ENCODE results near the gene FLYWCH1.
A peak's percentile ranks its signal among the peaks of the same experiment; 100 is the strongest.
"Not testable (repeated sequence)": the region's sequence is repeated elsewhere in the genome, so short reads cannot be mapped to it uniquely, and the experiment has no call there.

Gene FLYWCH1

DNA sequence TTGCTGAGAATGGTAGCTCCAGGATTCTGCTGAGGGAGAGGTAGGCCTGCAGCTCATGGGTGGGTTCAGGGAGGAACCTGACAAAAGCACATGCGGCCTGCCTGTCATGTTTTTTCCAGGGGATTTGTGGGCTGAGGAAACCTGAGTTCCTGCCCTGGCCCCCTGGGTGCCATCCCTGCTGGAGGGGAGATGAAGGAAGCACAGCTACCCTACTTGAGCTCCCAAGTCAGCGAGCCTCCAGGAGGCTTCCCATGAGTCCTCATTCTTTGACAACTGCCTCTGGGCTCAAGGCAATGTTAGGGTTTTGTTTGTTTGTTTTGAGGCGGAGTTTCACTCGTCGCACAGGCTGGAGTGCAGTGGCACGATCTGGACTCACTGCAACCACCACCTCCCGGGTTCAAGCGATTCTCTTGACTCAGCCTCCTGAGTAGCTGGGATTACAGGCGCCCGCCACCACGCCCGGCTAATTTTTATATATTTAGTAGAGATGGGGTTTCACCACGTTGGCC is 12.1 kb upstream of the FLYWCH1 start:
- DNase-seq: no peak

DNA sequence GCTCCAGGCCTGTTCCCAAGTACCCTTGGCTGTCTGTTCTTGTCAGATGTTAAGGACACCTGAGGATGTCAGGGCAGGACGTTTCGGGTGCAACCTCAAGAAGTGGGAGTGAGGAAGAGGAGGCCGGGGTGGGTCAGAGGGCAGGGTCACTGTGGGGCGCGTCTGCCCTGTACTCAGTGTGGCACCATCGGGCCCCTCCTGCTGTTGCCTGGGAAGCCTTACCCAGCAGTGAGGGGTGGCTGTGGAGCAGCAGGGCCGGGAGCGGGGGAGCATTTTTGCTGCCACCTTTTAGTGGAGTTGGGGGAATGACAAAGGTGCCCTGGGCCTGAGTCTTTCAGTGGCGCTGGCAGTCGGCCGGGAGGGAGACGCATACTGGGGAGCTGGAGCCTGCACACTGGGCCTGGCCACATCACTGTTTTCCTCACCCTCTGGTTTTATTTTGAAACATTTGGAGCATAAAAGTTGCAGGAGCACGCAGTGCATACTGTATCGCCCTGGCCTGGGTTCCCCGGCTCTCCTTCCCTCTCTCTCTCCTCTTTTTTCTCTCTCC is 11.1 kb upstream of the FLYWCH1 start:
- DNase-seq: no peak

DNA sequence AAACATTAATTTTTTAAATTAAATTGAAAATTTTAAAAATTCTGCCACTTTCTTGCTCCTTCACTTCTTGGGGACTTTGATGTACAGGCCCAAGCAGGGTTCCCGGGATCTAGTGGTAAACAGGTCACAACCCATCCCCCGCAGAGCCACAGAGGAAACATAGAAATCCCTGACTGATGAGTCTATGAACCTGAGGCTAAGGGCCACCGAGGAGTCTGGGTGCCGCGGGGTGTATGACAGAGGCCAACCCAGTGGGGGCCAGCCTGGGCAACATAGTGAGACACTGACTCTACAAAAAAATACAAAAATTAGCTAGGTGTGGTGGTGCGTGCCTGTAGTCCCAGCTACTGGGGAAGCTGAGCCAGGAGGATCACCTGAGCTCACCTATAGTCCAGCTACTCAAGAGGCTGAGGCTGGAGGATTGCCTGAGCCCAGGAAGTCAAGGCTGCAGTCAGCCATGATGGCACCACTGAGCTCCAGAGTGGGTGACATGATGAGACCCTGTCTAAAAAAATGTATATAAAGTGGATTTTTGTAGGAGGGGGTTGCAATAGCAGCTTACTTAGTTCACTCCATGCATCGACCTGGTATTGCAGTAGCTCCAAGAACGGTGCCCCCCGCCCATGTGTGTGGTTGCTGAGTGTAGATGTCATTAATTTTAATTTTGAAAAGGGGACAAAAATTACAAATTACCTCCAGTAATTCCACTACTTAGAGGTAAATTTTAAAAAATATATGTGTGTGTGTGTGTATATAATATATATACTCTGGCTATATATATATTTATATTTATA is 9.2 kb upstream of the FLYWCH1 start:
- no peak for DNase-seq

DNA sequence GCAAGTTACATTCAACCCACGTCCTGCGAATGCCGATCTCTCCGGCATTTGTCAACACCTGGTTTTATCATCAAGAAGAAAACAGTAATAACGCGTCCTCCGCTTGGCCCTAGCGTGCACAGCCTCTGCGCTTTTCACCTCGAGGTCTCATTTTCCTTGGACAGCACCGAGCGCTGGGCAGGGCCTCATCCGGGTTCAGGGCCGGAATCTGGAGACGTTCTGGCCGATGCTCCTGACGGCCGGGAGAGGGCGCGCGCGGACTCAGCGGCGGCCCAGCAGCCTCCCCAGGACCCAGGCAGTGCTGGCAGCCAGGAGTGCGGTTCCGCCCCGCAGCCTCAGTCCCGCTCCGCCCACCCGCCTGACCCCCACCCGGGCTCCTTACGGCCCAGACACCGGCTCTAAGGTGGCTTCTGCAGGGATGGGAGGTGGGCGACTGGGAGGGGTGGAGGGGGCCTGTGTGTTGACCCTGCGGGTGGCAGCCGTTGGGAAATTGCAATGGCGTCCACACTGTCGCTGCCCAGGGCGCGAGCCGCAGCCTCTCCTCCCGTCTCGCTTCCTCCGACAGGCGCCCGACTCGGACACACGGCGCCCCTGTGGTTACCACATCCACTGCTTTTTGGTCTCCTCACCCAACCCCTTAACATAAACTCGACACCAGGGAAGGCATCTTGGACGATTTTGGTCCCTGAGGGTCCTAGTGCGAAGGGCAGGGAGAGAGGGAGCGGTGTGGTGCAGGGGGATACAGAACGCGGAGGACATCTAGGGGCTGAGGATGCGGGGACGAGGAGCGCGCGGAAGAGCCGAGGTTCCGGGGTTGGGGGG is 7.4 kb upstream of the FLYWCH1 start:
- DNase-seq: peak; percentile 72

DNA sequence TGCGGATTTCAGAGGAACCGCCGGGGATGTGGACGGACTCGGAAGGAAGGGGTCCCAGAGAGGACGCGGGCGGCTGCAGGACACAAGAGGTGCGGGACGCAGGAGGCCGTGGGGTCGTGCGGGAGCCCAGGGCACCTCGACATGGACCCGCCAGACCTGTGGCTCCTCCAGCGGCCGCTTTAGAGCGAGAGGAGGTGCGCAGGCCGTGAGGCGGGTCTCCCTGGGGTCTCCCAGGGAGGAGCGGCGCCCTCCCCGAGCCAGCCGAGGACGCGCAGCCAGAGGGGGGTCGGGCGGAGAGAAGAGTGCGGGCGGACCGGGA is 6.8 kb upstream of the FLYWCH1 start:
- DNase-seq: no peak

DNA sequence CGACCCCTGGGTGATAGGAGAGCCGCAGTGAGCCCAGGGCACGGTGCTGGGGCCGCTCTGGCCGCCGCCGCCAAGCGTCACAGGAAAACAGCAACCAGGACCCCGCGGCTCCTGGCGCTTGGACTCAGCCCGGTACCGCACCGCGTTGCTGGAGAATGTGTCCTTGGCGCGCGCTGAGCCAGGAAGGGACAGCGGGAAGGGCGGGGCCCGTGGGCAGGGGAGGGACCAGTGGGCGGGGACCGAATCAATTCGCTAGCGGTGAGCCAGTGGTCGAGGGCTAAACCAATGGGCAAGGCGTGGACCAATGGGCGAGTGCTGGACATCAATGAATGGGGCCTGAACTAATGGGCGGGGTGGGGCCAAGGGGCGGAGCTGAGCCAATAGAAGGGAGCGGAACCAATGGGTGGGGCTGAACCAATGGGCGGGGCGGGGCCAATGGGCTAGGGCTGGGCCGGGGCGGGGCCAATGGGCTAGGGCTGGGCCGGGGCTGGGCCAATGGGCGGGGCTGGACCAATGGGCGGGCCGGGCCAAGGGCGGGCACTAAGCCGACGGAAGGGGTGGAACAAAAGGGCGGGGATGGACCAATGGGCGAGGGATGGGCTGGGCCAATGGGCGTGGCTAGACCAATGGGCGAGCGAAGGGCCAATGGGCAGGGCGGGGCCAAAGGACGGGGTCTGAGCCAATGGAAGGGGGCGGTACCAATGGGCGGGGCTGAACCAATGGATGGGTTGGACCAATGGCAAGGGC is 6.3 kb upstream of the FLYWCH1 start:
- DNase-seq: peak; percentile 96

DNA sequence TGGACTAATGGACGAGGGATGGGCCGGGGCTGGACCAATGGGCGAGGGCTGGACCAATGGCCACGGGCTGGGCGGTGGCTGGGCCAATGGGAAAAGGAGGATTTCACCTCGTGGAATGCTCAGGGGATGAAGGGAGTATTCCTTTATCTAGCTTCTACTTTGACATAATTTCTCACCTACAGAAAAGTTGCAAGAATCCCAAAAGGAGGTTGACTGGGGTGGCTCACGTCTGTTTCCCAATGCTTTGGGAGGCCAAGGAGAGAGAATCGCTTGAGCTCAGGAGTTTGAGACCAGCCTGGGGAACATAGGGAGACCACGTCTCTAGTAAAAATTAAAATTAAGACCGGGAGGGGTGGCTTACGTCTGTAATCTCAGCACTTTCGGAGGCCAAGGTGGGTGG is 5.7 kb upstream of the FLYWCH1 start:
- no peak for DNase-seq

DNA sequence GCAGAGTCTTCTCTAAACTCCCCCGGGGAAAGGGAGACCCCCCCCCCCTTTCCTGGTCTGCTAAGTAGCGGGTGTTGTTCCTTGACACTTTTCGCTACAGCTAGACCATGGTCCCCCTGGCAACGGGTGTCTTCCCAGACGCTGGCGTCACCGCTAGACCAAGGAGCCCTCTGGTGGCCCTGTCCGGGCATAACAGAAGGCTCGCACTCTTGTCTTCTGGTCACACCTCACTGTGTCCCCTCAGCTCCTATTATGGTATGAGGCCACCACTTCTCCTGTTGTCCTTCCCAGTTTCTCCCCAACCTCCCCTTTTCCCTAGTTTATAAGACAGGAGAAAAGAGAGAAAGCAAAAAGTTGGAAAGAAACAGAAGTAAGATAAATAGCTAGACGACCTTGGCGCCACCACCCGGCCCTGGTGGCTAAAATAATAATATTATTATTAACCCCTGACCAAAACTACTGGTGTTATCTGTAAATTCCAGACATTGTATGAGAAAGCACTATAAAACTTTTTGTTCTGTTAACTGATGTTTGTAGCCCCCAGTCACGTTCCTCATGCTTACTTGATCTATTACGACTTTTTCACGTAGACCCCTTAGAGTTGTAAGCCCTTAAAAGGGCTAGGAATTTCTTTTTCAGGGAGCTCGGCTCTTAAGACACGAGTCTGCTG is 4.5 kb upstream of the FLYWCH1 start:
- DNase-seq: not testable (repeated sequence)

DNA sequence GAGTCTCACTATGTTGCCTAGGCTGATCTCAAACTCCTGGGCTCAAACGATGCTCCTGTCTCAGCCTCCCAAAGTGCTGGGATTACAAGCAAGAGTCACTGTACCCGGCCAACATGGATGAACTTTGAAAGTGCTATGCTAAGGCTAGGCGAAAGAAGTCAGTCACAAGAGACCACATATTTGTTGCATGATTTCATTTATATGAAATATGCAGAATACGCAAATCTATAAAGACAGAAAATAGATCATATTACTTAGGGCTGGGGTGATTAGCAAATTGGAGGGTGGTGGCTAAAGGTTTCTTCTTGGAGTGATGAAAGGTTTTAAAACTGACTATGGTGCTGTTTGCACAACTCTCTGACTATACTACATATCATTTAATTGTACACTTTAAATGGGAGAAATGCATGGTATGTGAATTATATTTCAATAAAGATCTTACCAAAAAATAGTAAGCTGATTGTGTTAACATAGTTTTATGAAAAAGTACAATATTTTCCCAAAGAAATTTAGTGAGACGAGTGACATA is 1.2 kb upstream of the FLYWCH1 start:
- no peak for DNase-seq

DNA sequence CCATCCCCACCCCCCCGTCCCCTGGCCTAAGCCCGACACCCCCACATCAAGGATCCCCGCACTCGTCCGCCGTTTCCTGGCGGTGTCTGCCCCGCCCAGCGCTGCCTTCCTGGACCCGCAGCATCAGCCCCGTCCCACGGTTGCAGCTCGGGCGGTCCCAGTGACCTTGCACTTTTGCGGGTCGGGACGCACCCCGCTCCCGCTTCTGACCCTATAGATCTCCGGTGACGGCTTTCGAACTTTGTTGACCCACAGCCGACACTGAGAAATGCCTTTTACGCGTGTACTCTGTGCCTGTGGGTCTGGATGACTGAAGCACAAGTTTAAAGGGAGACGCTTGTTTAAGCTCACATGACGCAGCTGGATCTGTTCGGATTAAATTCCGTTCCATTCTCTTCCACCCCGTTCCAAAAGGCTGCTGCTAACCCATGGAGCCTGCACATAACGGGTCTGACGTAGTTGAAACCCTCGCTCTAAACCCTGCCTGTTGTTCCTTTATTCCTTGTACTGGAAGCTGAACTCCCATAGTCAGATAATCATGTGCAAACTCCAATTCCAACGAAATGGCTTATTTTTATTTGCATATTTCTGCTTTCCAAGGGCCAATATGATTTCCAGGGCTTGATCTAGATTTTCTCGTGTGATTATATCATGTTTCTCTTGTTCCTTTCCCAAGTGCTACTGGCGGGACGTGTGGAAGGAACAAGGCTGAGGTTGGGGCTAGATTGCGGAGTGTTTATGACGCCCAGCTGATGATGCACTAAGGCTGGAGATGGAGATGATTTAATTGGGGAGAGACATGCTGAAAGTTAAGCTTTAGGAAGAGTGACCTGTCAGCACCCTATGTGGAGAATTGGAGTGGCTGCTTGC is 834 bp downstream of the FLYWCH1 start:
- DNase-seq: no peak

DNA sequence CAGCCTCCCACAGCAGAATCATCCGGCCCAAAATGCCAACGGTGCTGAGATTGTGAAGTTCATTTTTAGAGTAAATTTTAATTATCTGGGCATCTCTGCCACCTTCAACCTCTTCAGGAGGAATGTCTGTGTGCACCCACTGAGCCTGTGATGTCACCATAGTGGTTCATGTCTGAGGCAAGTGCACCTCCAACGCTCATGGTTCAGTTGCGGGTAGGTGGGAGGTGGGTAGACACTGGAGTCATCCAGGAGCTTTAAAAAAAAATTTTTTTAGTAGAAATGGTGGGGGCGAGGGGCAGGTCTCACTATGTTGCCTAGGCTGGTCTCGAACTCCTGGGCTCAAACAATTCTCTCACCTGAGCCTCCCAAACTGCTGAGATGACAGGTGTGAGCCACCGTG is 1.9 kb downstream of the FLYWCH1 start:
- no peak for DNase-seq

DNA sequence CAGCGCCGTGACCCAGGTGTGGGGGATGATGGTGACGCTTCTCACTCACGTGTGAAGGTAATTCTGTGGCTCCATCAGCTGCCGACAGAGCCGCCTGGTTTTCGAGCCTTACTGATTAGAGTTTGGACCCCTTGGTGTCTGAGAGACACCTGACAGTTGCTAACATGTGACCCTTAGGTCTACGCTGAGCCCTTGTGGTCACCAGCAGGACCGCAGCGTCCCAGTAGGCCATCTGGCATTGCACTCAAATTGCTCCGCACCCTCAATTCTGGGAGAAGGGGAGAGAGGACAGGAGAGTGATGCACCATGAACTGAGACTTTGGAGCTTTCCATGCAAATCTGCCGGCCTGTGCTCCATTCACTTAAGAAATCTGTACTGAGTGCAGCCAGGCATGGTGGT is 2.5 kb downstream of the FLYWCH1 start:
- DNase-seq: no peak

DNA sequence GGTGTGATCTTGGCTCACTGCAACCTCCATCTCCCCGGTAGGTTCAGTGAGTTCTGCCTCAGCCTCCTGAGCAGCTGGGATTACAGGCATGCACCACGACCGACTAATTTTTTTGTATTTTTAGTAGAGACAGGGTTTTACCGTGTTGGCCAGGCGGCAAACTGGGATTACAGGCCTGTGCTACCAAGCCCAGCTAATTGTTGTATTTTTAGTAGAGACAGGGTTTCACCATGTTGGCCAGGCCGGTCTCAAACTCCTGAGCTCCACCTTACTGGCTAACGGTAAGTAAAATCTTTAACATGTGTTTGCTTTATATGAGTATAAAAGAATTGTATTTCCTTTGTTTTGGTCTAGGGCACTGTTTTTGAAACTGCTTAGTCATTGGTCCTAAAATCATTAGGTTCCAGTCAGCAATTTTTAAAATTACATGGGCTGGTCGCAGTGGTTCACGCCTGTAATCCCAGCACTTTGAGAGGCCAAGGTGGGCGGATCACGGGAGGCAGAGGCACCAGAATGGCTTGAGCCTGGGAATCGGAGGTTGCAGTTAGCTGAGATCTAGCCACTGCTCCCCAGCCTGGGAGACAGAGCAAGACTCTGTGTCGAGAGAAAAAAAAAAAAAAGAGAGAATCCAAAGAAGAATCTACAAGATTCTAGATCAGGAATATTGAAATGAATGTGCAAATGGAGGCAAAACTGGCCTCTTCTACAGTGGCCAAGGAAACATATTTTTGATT is 3.6 kb downstream of the FLYWCH1 start:
- no peak for DNase-seq

DNA sequence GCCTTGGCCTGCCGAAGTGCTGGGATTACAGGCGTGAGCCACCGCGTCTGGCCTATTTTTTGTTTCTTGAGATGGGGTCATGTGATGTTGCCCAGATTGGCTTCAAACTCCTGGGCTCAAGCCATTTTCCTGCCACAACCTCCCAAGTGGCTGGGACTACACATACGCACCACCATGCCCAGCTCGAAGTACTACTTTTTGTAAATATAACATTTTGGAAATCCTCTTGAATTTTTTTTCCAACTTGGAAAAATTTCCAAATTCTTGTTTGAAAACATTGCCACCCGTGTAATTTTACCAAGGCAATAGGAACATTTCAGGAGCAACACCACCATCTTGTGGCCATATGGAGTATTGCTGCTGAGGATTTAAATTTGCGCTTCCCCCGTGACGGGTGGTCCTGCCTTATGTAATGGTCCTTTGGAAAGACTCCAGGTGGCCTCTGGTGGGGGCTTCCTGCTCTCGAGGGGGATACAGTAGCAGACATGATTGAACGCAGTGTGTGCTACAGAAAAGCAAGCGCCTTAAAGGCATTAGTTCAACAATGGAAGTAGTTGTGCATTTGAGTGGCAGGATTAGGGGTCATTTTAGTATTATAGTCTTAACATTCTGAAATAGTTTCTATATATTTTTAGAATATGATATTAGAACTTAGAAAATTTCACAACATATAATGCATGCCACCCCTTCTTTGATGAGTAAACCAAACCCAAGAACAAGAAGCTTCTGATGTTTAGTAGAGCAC is 8.0 kb downstream of the FLYWCH1 start:
- DNase-seq: no peak

DNA sequence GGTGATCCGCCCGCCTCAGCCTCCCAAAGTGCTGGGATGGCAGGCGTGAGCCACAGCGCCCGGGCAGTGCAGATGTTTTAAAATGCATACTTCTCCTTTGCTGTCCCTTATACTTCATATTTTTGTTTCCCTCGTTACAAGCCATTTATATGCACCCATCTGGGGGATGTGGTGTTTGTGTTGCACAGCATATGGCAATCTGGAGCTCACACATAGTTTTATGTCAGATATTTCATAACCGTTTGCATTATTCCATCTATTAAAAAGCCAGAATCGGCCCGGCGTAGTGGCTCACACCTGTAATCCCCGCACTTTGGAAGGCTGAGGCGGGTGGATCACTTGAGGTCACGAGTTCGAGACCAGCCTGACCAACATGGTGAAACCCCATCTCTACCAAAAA is 11.8 kb downstream of the FLYWCH1 start:
- DNase-seq: no peak

DNA sequence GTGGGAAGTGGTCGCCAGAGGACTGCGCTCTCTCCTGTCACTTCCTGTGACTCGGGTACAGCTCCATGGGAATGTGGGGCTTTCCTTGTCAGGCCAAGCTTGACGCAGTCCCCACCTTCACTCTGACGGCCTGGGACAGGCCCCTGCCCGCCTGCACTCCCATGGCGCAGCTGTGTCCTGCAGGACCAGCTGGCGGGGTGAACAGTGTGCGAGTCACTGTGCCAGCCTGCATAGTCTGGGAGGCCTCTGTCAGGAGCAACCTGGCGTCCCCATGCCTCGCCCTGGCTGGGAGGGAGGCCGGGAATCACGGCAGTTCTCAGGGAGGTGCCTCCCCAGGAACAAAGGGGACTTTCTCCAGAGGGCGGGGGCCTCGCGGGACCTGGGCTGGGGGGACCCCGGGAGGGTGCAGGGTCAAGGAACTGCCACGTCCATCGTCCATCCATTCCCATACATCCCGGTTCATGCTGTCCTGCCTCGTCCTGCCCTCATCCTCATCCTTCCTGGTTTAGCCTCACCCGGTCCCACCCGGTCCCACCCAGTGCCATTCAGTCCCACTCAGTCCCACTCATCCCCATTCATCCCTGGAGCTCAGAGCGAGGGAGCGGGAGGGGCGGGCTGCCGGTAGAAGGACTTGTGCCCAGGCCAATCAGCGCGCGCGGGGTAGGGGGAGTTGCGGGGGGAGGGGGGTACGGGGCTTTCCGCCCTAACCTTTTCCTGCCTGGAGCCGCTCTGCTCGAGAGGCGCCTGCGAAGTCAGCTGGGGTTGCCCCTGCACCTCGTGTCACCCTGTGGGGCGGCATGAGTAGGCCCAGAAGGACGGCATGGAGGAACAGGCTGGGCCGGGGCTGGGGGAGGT is 13.4 kb downstream of the FLYWCH1 start:
- DNase-seq: no peak

DNA sequence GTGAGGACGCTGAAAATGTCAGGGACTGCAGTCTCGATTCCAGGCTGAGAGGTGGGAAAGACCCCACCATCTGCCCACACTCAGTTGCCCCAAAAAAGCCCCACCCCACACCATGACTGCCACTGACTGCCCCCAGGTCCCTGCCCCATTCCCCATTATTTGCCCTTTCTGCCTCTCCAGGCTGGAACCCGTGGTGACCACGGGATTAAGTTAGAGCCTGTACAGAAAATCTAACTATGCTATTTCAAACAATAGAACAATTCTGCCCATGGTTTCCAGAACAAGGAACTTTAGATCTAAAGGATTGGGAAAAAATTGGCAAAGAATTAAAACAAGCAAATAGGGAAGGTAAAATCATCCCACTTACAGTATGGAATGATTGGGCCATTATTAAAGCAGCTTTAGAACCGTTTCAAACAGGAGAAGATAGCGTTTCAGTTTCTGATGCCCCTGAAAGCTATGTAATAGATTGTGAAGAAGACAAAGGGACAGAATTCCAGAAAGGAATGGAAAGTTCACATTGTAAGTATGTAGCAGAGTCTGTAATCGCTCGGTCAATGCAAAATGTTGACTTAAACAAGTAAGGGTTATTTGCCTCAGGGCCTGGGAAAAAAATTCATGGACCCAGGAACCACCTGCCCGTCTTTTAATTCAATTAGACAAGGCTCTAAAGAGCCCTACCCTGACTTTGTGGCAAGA is 14.4 kb downstream of the FLYWCH1 start:
- no peak for DNase-seq

DNA sequence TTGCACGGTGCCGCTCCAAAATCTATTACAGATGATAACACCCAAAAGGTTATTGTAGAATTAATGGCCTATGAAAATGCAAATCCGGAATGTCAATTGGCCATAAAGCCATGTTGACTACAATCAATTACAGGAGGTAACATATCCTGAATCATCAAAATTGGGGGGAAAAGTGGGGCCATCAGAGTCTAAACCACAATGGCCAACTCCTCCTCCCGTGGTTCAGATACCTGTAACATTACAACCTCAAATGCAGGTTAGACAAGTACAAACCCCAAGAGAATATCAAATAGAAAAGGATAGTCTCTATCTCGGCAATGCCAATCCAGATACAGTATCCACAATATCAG is 14.9 kb downstream of the FLYWCH1 start:
- no peak for DNase-seq

All from DMS 273 treated with DMSO at 0.1 percent for 48 hours (cell line).